Measurements from ENCODE around the gene SLC9C1. TPM values are rescaled to one million over a fixed set of nuclear protein-coding genes. Genes with fewer than 3 reads are reported as not detected.

SLC9C1 gene
- total RNA-seq, 1 donor from 2014 or later: 1.0 TPM

DNA sequence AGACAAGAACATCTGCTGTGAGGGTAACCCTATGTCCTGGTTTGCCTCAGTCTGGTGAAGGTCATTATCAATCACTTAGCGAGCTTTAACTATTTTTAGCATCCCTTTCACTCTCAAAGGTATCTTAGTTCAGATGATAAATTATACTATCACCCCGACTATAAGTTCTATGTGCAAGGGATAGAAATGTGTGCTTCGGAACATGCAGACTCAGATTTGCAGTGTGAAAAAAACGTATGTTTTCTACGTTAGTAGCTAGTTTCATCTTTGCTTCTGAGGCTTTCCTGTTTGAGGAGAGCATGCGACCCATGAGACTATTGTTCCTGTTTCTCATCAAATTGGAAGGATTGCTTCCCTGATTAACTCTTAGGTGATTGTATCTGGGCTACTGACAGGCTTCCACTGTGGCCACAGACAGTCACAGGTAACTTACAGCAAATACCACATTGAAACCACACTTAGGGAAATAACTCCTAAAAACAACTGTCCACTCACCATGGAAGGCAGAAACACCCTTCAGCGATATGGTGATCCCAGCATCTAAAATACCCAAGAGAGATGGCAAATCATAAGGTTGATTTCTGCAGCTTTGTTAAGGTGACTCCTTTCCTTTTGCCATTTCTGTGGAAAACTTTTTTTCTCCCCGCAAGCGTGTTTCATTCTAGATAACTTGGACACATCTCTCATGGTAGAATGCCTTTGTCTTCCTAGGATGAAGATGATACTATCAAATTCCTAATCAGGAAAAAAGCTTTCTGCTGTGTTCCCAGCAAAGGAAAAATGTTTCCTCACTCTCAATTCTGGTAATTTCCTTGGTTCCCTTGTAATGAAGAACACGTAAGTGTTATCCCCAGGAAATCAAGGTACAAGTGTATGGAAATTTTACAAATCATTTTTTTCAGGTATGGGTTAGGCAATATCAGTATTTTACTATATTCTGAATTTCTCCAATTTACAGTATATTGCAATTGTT, 166.2 kb downstream of the SLC9C1 start:
- H3K4me3 ChIP-seq (ENCODE audit: low read length in 3 of 3): no peak overlapping the region
- no peaks in the 10 kb centered on the region for H3K9me3 ChIP-seq (ENCODE audit: control insufficient read depth in 3 of 3, low read length in 3 of 3)
- H3K27ac ChIP-seq (ENCODE audit: low read depth, low read length): no peak overlapping the region

DNA sequence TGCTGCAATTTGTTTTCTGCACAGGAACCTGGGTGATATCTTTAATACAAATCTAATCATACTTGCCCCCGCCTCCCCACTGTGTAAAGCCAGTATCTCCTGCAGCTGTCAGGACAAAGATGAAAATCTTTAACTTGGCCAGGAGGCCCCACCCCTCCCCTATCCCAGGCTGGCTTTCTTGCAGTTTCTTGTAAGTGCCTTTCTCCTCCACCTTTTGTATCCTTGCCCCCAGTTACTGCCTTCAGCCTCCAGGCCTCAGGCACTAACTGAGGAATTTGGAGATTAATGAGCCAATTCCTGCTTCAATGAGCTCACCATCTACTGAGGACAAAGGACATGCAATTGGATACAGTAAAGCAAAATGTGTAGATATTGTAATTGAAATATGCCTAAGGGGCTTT, 167.5 kb downstream of the SLC9C1 start:
- H3K9ac ChIP-seq (ENCODE audit: low read depth in 1 of 3, low read length in 3 of 3): no peak overlapping the region
- no peaks in the 10 kb centered on the region for H3K4me1 ChIP-seq (ENCODE audit: control insufficient read depth in 3 of 3, insufficient read depth in 3 of 3, low read length in 3 of 3)
- no peak overlapping the region for H3K4me3 ChIP-seq (ENCODE audit: low read length in 3 of 3)
- no peaks in the 10 kb centered on the region for H3K36me3 ChIP-seq (ENCODE audit: control insufficient read depth in 3 of 3, insufficient read depth in 3 of 3, low read length in 3 of 3)
- no peaks in the 10 kb centered on the region for H3K27me3 ChIP-seq (ENCODE audit: control insufficient read depth in 3 of 3, insufficient read depth in 3 of 3, low read length in 3 of 3)
- no peak overlapping the region for H3K27ac ChIP-seq (ENCODE audit: low read depth, low read length)
- no peaks in the 10 kb centered on the region for H3K9me3 ChIP-seq (ENCODE audit: control insufficient read depth in 3 of 3, low read length in 3 of 3)

More for the DNA sequence above, 166.2 kb downstream of the SLC9C1 start:
- Histone ChIP-seq H3K4me1 (ENCODE audit: control insufficient read depth in 3 of 3, insufficient read depth in 3 of 3, low read length in 3 of 3) (no peaks in the 10 kb centered on the region), H3K27me3 (ENCODE audit: control insufficient read depth in 3 of 3, insufficient read depth in 3 of 3, low read length in 3 of 3) (no peaks in the 10 kb centered on the region), H3K9ac (ENCODE audit: low read depth in 1 of 3, low read length in 3 of 3) (no peak overlapping the region), H3K36me3 (ENCODE audit: control insufficient read depth in 3 of 3, insufficient read depth in 3 of 3, low read length in 3 of 3) (no peaks in the 10 kb centered on the region)

DNA sequence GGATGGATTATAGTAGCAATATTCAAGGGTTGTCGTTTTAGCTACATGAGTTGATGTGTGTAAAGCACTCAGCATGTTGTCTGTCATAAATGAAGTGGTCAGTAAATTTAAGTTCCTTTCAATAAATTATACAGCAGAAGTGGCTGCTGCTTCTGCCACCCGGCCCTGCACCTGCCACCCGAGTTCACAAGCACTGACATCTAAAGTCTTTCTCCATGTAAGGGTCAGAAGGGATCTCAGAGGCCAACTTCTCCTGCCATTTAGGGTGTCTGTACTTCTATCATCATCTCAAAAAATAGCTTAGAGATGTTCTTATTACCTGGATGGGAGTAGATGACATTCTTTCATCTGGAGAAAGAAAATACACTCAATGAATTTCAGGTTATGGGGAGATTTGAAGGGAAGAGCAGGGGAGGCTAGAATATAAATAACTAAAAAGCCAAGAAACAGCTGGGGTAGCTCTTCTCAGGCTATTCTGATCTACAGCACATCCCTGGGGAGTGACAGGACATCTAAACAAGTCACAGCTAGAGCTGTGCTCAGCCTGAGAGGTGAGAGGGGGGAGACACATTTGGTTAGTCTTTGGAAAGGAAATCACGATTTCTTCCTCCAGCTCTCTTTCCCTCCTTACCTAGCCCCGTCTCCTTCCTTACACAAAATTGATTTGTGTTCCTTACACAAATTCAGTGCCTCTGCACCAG, 169.0 kb downstream of the SLC9C1 start:
- Histone ChIP-seq H3K27ac (ENCODE audit: low read depth, low read length) (no peak overlapping the region), H3K9me3 (ENCODE audit: control insufficient read depth in 3 of 3, low read length in 3 of 3) (no peaks in the 10 kb centered on the region), H3K9ac (ENCODE audit: low read depth in 1 of 3, low read length in 3 of 3) (no peak overlapping the region), H3K27me3 (ENCODE audit: control insufficient read depth in 3 of 3, insufficient read depth in 3 of 3, low read length in 3 of 3) (no peaks in the 10 kb centered on the region), H3K4me1 (ENCODE audit: control insufficient read depth in 3 of 3, insufficient read depth in 3 of 3, low read length in 3 of 3) (no peaks in the 10 kb centered on the region), H3K36me3 (ENCODE audit: control insufficient read depth in 3 of 3, insufficient read depth in 3 of 3, low read length in 3 of 3) (no peaks in the 10 kb centered on the region), H3K4me3 (ENCODE audit: low read length in 3 of 3) (no peak overlapping the region)

DNA sequence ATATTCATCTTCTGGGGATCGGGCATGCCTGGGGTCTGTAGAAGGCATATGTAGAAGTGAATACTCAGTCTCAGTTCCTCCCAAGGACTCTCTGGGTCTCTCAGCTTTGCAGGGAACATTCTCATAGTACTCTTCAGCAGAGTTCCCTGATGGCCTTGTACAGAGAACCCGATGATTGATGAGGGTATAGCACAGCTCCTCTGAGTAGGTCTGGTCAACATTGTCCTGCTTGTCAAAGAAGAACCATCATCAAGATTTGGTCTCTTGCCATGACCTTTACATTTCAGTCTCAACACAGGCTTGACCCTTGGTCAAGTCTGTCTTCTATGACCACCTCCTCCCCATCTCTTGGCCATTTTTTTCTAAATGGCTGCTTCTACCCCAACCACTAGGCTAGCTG, 170.5 kb downstream of the SLC9C1 start:
- Histone ChIP-seq H3K27ac (ENCODE audit: low read depth, low read length) (no peak overlapping the region), H3K27me3 (ENCODE audit: control insufficient read depth in 3 of 3, insufficient read depth in 3 of 3, low read length in 3 of 3) (no peaks in the 10 kb centered on the region), H3K9ac (ENCODE audit: low read depth in 1 of 3, low read length in 3 of 3) (no peak overlapping the region), H3K9me3 (ENCODE audit: control insufficient read depth in 3 of 3, low read length in 3 of 3) (no peaks in the 10 kb centered on the region), H3K4me3 (ENCODE audit: low read length in 3 of 3) (no peak overlapping the region), H3K36me3 (ENCODE audit: control insufficient read depth in 3 of 3, insufficient read depth in 3 of 3, low read length in 3 of 3) (no peaks in the 10 kb centered on the region), H3K4me1 (ENCODE audit: control insufficient read depth in 3 of 3, insufficient read depth in 3 of 3, low read length in 3 of 3) (no peaks in the 10 kb centered on the region)

DNA sequence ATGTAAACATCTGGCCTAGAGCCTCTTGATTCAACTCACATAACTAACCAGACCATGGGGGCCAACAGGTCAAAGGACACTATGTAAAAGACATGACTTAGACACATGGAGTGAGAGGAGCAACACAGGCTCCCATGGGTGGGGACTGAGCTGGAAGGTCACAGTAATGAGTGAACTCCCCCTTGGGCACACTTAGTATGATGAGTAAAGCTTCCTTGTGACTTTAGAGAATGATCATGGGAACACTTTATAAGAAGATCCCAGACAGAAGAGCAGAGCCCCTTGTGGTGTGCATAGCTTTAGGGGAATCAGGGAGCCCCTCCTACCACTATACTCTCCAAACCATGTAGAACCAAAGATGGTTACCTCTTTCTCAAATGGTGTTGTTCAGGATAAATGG, 171.1 kb downstream of the SLC9C1 start:
- H3K9ac ChIP-seq (ENCODE audit: low read depth in 1 of 3, low read length in 3 of 3): no peak overlapping the region
- H3K4me3 ChIP-seq (ENCODE audit: low read length in 3 of 3): no peak overlapping the region
- H3K9me3 ChIP-seq (ENCODE audit: control insufficient read depth in 3 of 3, low read length in 3 of 3): no peaks in the 10 kb centered on the region
- H3K27me3 ChIP-seq (ENCODE audit: control insufficient read depth in 3 of 3, insufficient read depth in 3 of 3, low read length in 3 of 3): no peaks in the 10 kb centered on the region
- H3K36me3 ChIP-seq (ENCODE audit: control insufficient read depth in 3 of 3, insufficient read depth in 3 of 3, low read length in 3 of 3): no peaks in the 10 kb centered on the region
- H3K4me1 ChIP-seq (ENCODE audit: control insufficient read depth in 3 of 3, insufficient read depth in 3 of 3, low read length in 3 of 3): no peaks in the 10 kb centered on the region
- H3K27ac ChIP-seq (ENCODE audit: low read depth, low read length): no peak overlapping the region

DNA sequence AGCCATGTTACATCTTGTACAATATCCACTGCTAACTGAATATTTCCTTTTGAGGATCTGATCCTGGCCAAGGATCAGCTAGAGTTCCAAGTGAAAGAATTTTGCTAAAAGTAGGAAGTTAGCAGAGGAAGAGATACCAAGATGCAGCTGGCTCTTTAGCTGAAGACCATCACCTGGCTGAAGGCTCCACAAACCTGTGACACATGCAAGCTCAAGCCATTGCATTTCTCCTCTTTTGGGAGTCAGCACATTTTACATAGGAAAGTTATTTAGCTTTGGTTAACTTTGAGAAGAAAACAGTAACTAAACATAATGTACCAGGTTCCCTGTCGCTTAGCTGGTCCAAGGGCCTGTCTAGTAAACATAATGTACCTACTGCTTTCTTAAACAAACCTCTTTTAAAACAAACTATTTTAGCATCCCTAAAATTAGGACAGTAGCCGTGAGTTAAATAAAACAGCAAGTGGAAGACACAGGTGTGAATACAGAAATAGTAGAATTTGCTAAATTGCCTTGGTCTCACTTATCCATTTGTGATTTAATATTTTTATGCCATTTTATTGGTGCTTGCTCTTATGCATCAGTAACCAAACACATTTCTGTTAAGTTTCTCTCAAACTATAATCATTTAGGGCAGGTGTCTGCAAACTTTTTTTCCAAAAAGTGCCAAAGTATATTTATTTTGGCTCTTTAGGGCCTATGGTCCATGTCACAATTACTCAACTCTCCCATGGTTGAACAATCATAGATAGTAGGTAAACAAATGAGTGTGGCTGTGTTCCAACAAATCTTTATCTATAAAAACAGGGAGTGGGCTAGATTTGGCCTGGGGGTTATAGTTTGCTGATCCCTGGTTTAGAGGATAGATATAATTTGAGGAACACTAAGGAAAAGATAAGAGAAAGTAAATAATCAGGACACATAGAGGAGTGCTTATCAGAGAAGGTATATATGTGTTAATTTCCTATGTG, 172.2 kb downstream of the SLC9C1 start:
- Histone ChIP-seq H3K27ac (ENCODE audit: low read depth, low read length) (no peak overlapping the region), H3K9ac (ENCODE audit: low read depth in 1 of 3, low read length in 3 of 3) (no peak overlapping the region), H3K36me3 (ENCODE audit: control insufficient read depth in 3 of 3, insufficient read depth in 3 of 3, low read length in 3 of 3) (no peaks in the 10 kb centered on the region), H3K4me3 (ENCODE audit: low read length in 3 of 3) (no peak overlapping the region), H3K27me3 (ENCODE audit: control insufficient read depth in 3 of 3, insufficient read depth in 3 of 3, low read length in 3 of 3) (no peaks in the 10 kb centered on the region), H3K4me1 (ENCODE audit: control insufficient read depth in 3 of 3, insufficient read depth in 3 of 3, low read length in 3 of 3) (no peaks in the 10 kb centered on the region), H3K9me3 (ENCODE audit: control insufficient read depth in 3 of 3, low read length in 3 of 3) (no peaks in the 10 kb centered on the region)

DNA sequence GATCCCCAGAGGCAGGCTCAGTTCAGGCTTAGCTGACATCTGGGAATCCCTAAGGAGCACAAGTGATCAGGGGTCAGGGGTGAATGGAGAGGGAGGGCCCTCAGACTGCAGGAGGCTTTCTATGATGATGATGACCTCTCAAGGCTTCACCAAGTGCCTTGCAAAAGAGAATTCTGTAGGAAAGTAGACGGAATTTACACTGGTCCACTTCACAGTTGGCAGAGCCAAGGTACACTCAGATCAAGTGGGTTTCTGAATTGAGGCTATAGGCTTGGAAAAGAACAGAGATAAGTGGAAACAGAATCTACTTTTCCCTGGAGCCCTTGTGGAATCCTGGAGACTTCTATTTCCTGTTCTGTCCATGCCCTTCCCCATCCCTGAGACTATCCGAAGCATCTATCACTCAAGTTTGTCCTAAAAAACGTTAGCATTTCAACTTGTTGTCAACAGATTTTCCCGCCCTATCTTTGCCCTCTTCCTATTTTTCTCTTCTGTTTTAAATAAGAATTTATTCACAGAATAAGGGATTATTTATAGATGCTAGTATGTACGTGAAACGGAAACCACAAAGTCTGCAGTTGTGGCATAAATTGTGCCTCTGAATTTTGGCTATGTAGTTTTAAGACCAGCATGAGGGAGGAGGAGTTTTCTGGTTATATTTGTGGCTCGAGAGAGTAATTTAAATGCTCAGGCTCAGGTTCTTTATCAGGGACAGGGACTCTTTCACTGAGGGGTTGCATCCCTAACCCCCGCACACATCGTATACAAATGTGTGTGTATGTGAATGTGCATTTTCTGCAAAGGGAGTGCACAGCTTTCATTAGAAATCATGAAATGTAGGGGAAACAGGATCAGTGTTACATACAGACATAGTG, 173.8 kb downstream of the SLC9C1 start:
- H3K4me3 ChIP-seq (ENCODE audit: low read length in 3 of 3): no peak overlapping the region
- H3K9ac ChIP-seq (ENCODE audit: low read depth in 1 of 3, low read length in 3 of 3): no peak overlapping the region
- H3K4me1 ChIP-seq (ENCODE audit: control insufficient read depth in 3 of 3, insufficient read depth in 3 of 3, low read length in 3 of 3): no peaks in the 10 kb centered on the region
- no peaks in the 10 kb centered on the region for H3K36me3 ChIP-seq (ENCODE audit: control insufficient read depth in 3 of 3, insufficient read depth in 3 of 3, low read length in 3 of 3)
- no peaks in the 10 kb centered on the region for H3K9me3 ChIP-seq (ENCODE audit: control insufficient read depth in 3 of 3, low read length in 3 of 3)
- H3K27me3 ChIP-seq (ENCODE audit: control insufficient read depth in 3 of 3, insufficient read depth in 3 of 3, low read length in 3 of 3): no peaks in the 10 kb centered on the region
- no peak overlapping the region for H3K27ac ChIP-seq (ENCODE audit: low read depth, low read length)

DNA sequence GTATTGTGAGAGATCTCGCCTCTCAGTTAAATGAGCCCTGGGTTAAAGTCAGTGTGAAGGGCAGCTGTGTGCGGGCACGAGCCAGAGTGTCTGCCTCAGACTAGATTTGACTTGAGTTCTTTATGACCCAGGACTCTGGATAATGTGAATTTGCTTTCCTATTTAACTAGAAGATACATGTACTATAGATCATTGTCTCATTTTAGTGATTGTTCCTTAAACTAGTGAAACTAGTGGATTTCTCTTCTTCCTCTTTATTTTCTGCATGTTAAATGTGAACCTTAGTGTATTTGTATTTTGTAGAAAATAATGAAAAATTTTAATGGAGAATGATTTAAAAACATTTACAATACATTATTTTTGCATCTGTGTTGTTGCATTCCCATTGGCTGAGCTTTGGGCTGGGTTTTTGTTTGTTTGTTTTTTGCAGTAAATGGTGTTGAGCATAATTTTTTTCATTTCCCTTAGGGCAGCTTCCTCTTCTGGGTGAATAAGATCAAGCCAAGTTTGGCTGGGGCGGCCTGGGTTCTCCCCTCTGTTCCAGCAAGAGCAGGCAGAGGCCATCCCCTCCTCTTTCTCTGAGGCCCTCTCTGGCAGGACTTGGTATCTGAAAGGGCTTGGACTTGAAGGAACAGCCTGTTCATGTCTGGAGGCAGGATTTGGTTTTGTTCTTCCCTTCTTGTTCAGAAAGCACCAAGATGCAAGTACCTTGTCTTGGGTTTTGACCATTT, 176.0 kb downstream of the SLC9C1 start:
- H3K36me3 ChIP-seq (ENCODE audit: control insufficient read depth in 3 of 3, insufficient read depth in 3 of 3, low read length in 3 of 3): no peaks in the 10 kb centered on the region
- no peaks in the 10 kb centered on the region for H3K9me3 ChIP-seq (ENCODE audit: control insufficient read depth in 3 of 3, low read length in 3 of 3)
- H3K27me3 ChIP-seq (ENCODE audit: control insufficient read depth in 3 of 3, insufficient read depth in 3 of 3, low read length in 3 of 3): no peaks in the 10 kb centered on the region
- no peak overlapping the region for H3K9ac ChIP-seq (ENCODE audit: low read depth in 1 of 3, low read length in 3 of 3)
- H3K4me1 ChIP-seq (ENCODE audit: control insufficient read depth in 3 of 3, insufficient read depth in 3 of 3, low read length in 3 of 3): no peaks in the 10 kb centered on the region
- H3K4me3 ChIP-seq (ENCODE audit: low read length in 3 of 3): no peak overlapping the region
- no peak overlapping the region for H3K27ac ChIP-seq (ENCODE audit: low read depth, low read length)

Data from skeletal muscle tissue (tissue), 4 donors.